HepG2 (cell line): ENCODE data around the gene PARK7. TPM values are rescaled to one million over a fixed set of nuclear protein-coding genes. Genes with fewer than 3 reads are reported as not detected.

Source experiments
- ATF6 ChIP-seq: sonication (generic); formaldehyde crosslinking; conservative IDR thresholded peaks from 2 replicates; pipeline ENCODE4 v1.4.0; 2020; ENCODE audit warnings: missing genetic modification reagents
- CHD2 ChIP-seq: IDR thresholded peaks from 2 replicates; pipeline ENCODE4 v1.6.1; 2011; ENCODE audit warnings: low read depth, low read length, improper control_type of control experiment
- CREB3 ChIP-seq: sonication (generic); formaldehyde crosslinking; IDR thresholded peaks from 2 replicates; pipeline ENCODE4 v1.5.0; 2020; ENCODE audit warnings: missing genetic modification reagents
- CSRNP1 ChIP-seq: sonication (generic); formaldehyde crosslinking; IDR thresholded peaks from 2 replicates; pipeline ENCODE4 v1.8.1; 2023; ENCODE audit warnings: mild to moderate bottlenecking, missing genetic modification reagents
- ERF ChIP-seq: IDR thresholded peaks from 2 replicates; pipeline ENCODE4 v1.6.1; 2018; ENCODE audit warnings: missing biosample characterization, missing genetic modification reagents
- EZH2 ChIP-seq: conservative IDR thresholded peaks from 2 replicates; pipeline ENCODE4 v1.6.1; 2012; ENCODE audit warnings: mild to moderate bottlenecking, low read depth, low read length, moderate library complexity
- FOSL2 ChIP-seq: sonication (generic); formaldehyde crosslinking; IDR thresholded peaks from 2 replicates; pipeline ENCODE4 v1.4.0; 2020; ENCODE audit warnings: missing genetic modification reagents
- GZF1 ChIP-seq: sonication (generic); formaldehyde crosslinking; IDR thresholded peaks from 2 replicates; pipeline ENCODE4 v1.5.1; 2020; ENCODE audit warnings: mild to moderate bottlenecking, missing genetic modification reagents
- HNF1A ChIP-seq, 2 experiments: sonication (generic) in 1 of 2; formaldehyde crosslinking in 1 of 2; IDR thresholded peaks; 2 replicates each; pipeline versions ENCODE4 v1.4.0 to v1.6.1; 2016 to 2020; ENCODE audit warnings: borderline replicate concordance in 1 of 2, low read depth in 1 of 2, mild to moderate bottlenecking in 1 of 2, missing genetic modification reagents in 1 of 2
- HNF1B ChIP-seq: sonication (generic); formaldehyde crosslinking; IDR thresholded peaks from 2 replicates; pipeline ENCODE4 v1.5.1; 2020; ENCODE audit warnings: mild to moderate bottlenecking, moderate library complexity, missing genetic modification reagents
- NCOA2 ChIP-seq: sonication (generic); formaldehyde crosslinking; IDR thresholded peaks from 2 replicates; pipeline ENCODE4 v1.8.0; 2022; ENCODE audit warnings: inconsistent platforms
- PATZ1 ChIP-seq: sonication (generic); formaldehyde crosslinking; IDR thresholded peaks from 2 replicates; pipeline ENCODE4 v1.4.0; 2020; ENCODE audit warnings: missing genetic modification reagents
- YEATS4 ChIP-seq: sonication (generic); formaldehyde crosslinking; IDR thresholded peaks from 2 replicates; pipeline ENCODE4 v1.4.0; 2020; ENCODE audit warnings: missing genetic modification reagents, borderline replicate concordance
- ZMAT3 ChIP-seq: sonication (generic); formaldehyde crosslinking; conservative IDR thresholded peaks from 2 replicates; pipeline ENCODE4 v1.7.0; 2021; ENCODE audit warnings: missing genetic modification reagents
- ZSCAN22 ChIP-seq: sonication (generic); formaldehyde crosslinking; IDR thresholded peaks from 2 replicates; pipeline ENCODE4 v1.4.0; 2020; ENCODE audit warnings: mild to moderate bottlenecking, missing genetic modification reagents
- polyA plus RNA-seq, 8 experiments: library from polyadenylated mRNA; depleted of rRNA in 3 of 8; stranded (reverse) in 7 of 8; unstranded in 1 of 8; fragments of >200 nt; fragmentation: Illumina TruSeq in 4 of 8; extraction: Trizol in 4 of 8; gene quantifications; 2 replicates each; pipeline versions ENCODE4 v1.2.1 to v1.2.3, GENCODE V29; 2011 to 2016; ENCODE audit warnings: low read depth in 4 of 8, missing spikeins in 1 of 8, mixed read lengths in 1 of 8; ENCODE audit not compliant: insufficient read depth in 1 of 8
- total RNA-seq, 5 experiments: library from RNA; depleted of rRNA; stranded (reverse); fragments of >200 nt; fragmentation: Illumina TruSeq; extraction: Trizol; gene quantifications; 2 replicates each; pipeline ENCODE4 v1.2.3, GENCODE V29; 2016; ENCODE audit warnings: low read depth in 1 of 5

Gene PARK7
- total and polyA plus RNA-seq, 2 of the 13 experiments (the other 11 are each of a cell fraction or from before 2014, with no cell fraction given), result 212 to 296 TPM

GRCh38 chr1:8026976-8027747, 65.7 kb downstream of the PARK7 start (continued):
- TF ChIP-seq PATZ1 (CRISPR knock-in tag) (peak; percentile 87), EZH2 (no peak), GZF1 (CRISPR knock-in tag) (no peak), ZSCAN22 (CRISPR knock-in tag) (0 out of 2 replicates have a peak, but pooled peaks have one; percentile 26), HNF1A (IDR thresholded peaks at IDR 0.05; ENCODE audit: low read depth) (peak; percentile 99), HNF1A (CRISPR knock-in tag; IDR thresholded peaks at IDR 0.05; ENCODE audit: borderline replicate concordance) (peak; percentile 99), HNF1B (CRISPR knock-in tag) (peak; percentile 97), ZMAT3 (CRISPR knock-in tag) (no peak; the same call in 1 of the 2 replicates), CSRNP1 (CRISPR knock-in tag) (peak; percentile 66; the same call in 1 of the 2 replicates), ATF6 (CRISPR knock-in tag) (no peak), NCOA2 (peak; percentile 96), CHD2 (no peak), ERF (peak; percentile 55; the same call in 1 of the 2 replicates), CREB3 (no peak), FOSL2 (CRISPR knock-in tag) (peak; percentile 80), YEATS4 (CRISPR knock-in tag) (peak; percentile 62)
